HFF-Myc (cell line): ENCODE results near the gene EIF2AK3.
"Not testable (repeated sequence)": the region's sequence is repeated elsewhere in the genome, so short reads cannot be mapped to it uniquely, and the experiment has no call there.

Experiments
- DNase-seq: peaks from one replicate; pipeline ENCODE4 v3.0.0-alpha.2; 2011; ENCODE audit warnings: low read depth; ENCODE audit errors: extremely low read depth
- H3K4me3 ChIP-seq: replicated peaks from 2 replicates; pipeline ENCODE4 v1.5.1; 2011; ENCODE audit warnings: low read depth, mild to moderate bottlenecking, control low read depth, low read length
- CTCF ChIP-seq: IDR thresholded peaks from 2 replicates; pipeline ENCODE4 v1.5.1; 2012; ENCODE audit warnings: mild to moderate bottlenecking, low read depth, low read length, control low read depth; ENCODE audit errors: missing control alignments

Gene EIF2AK3

GRCh38 chr2:88654714-88655113 is 27.4 kb upstream of the EIF2AK3 start:
- DNase-seq = no peak
- no peak for TF ChIP-seq CTCF
- H3K4me3 ChIP-seq = no peak overlapping the region

- no peak overlapping the region for H3K4me3 ChIP-seq
- TF ChIP-seq CTCF = no peak
- DNase-seq = no peak
These were observed 24.4 kb upstream of the EIF2AK3 start for GRCh38 chr2:88651646-88652045.

DNA sequence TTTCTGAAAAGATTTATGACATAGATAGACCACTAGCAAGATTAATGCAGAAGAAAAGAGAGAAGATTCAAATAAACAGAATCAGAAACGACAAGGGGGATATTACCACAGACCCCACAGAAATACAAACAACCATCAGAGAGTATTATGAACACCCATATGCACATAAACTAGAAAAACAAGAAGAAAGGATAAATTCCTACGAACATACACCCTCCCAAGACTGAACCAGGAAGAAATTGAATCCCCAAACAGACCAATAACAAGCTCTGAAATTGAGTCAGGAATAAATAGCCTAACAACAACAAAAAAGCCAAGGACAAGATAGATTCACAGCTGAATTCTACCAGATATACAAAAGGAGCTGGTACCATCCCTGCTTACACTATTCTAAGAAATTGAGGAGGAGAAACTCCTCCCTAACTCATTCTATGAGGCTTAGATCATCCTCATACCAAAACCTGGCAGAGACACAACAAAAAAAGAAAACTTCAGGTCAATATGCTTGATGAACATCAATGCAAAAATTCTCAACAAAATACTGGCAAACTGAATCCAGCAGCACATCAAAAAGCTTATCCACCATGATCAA is 18.1 kb upstream of the EIF2AK3 start:
- H3K4me3 ChIP-seq, DNase-seq: not testable (repeated sequence)

DNA sequence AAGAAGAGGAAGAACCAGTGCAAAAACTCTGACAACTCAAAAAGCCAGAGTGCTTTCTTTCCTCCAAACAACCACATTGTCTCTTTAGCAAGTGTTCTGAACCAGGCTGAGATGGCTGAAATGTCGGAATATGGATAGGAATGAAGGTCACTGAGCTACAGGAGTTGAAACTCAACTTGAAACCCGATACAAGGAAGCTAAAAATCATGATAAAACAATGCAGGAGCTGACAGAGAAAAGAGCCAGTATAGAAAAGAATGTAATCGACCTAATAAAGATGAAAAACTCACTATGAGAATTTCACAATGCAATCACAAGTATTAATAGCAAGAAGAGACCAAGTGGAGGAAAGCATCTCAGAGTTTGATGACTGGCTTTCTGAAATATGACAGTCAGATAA is 15.0 kb upstream of the EIF2AK3 start:
- DNase-seq = no peak
- no peak overlapping the region for H3K4me3 ChIP-seq
- no peak for TF ChIP-seq CTCF

- no peak for TF ChIP-seq CTCF
- DNase-seq = no peak
- no peak overlapping the region for H3K4me3 ChIP-seq
These were observed 14.1 kb upstream of the EIF2AK3 start for GRCh38 chr2:88641330-88641729.

GRCh38 chr2:88639865-88640264 is 12.6 kb upstream of the EIF2AK3 start:
- no peak overlapping the region for H3K4me3 ChIP-seq
- no peak for DNase-seq
- no peak for TF ChIP-seq CTCF

DNA sequence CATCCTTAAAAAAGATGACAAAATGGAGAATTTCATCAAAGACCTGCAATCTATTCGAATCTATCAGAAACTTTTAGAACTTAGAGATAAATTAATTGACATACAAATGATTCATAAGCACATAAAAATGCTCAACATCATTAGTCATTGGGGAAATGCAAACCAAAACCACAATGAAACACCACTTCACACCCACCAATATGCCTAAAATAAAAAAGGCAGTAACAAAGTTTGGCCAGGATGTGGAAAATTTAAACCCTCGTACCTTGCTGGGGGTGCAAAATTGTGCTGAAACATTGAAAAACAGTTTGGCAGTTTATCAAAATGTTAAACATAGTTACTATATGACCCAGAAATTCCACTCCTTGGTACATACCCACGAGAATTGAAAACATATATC is 11.5 kb upstream of the EIF2AK3 start:
- H3K4me3 ChIP-seq = no peak overlapping the region
- no peak for TF ChIP-seq CTCF
- no peak for DNase-seq
